NB4 (cell line): ENCODE results near the gene OCLN.
"Not testable (repeated sequence)": the region's sequence is repeated elsewhere in the genome, so short reads cannot be mapped to it uniquely, and the experiment has no call there.

ENCODE experiments used
- POLR2A ChIP-seq: IDR thresholded peaks from 2 replicates; pipeline ENCODE4 v1.6.1; 2011; ENCODE audit warnings: mild to moderate bottlenecking; ENCODE audit not compliant: insufficient read length; ENCODE audit errors: extremely low read depth
- TF ChIP-seq, protein P1 (sequence below): IDR thresholded peaks from one replicate; pipeline ENCODE4 v1.5.1; 2012; ENCODE audit warnings: low read depth, low read length
- TF ChIP-seq, protein P2 (sequence below): IDR thresholded peaks from 2 replicates; pipeline ENCODE4 v1.6.1; 2011; ENCODE audit warnings: low read depth, low read length

DNA sequence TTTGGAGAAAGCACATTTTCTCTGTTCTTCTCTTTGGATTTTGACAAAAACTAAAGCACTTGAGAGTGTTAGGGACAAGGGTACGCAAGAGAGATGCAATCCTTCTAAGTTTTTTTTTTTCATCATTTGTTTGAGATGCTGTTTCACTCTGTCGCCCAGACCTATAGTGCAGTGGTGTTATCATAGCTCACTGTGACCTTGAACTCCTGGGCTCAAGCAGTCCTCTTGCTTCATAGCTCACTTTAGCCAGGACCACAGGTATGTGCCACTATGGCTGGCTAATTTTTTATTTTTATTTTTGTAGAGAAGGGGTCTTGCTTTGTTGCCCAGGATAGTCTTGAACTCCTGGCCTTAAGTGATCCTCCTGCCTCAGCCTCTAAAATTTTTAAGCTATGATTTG, 46.1 kb downstream of the OCLN start:
- TF ChIP-seq, protein P1, sequence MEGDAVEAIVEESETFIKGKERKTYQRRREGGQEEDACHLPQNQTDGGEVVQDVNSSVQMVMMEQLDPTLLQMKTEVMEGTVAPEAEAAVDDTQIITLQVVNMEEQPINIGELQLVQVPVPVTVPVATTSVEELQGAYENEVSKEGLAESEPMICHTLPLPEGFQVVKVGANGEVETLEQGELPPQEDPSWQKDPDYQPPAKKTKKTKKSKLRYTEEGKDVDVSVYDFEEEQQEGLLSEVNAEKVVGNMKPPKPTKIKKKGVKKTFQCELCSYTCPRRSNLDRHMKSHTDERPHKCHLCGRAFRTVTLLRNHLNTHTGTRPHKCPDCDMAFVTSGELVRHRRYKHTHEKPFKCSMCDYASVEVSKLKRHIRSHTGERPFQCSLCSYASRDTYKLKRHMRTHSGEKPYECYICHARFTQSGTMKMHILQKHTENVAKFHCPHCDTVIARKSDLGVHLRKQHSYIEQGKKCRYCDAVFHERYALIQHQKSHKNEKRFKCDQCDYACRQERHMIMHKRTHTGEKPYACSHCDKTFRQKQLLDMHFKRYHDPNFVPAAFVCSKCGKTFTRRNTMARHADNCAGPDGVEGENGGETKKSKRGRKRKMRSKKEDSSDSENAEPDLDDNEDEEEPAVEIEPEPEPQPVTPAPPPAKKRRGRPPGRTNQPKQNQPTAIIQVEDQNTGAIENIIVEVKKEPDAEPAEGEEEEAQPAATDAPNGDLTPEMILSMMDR = not testable (repeated sequence)
- not testable (repeated sequence) for TF ChIP-seq POLR2A
- TF ChIP-seq, protein P2, sequence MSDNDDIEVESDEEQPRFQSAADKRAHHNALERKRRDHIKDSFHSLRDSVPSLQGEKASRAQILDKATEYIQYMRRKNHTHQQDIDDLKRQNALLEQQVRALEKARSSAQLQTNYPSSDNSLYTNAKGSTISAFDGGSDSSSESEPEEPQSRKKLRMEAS = not testable (repeated sequence)
